Tibial artery (tissue), 4 donors: ENCODE data around the gene GP5.

Source experiments
- DNase-seq, 2 donors: peaks; one replicate each; pipeline ENCODE4 v3.0.0-alpha.2; 2019
- H3K27ac ChIP-seq, 2 donors: fragments of 200-600 bp; sonication (generic) in 1 of 2; 1 replicate in 1 of 2; 2 replicates in 1 of 2; pipeline ENCODE4 v1.5.1; 2018 to 2019; ENCODE audit warnings: mild to moderate bottlenecking in 1 of 2
- H3K27me3 ChIP-seq, 2 donors: fragments of 200-600 bp; sonication (generic) in 1 of 2; one replicate each; pipeline versions ENCODE4 v1.5.1 to v1.6.0; 2016 to 2019
- H3K36me3 ChIP-seq, 3 donors: fragments of 200-600 bp; sonication (generic) in 2 of 3; one replicate each; pipeline ENCODE4 v1.5.1; 2016 to 2019; ENCODE audit warnings: mild to moderate bottlenecking in 2 of 3
- H3K4me1 ChIP-seq, 4 donors: fragments of 200-600 bp; sonication (generic) in 2 of 4; 1 replicate in 3 of 4; 2 replicates in 1 of 4; pipeline ENCODE4 v1.5.1; 2016 to 2019
- H3K4me3 ChIP-seq, 2 donors: fragments of 200-600 bp; sonication (generic) in 1 of 2; 1 replicate in 1 of 2; 2 replicates in 1 of 2; pipeline ENCODE4 v1.5.1; 2018 to 2019; ENCODE audit warnings: mild to moderate bottlenecking in 2 of 2
- H3K9me3 ChIP-seq, 3 donors: fragments of 200-600 bp; sonication (generic) in 1 of 3; one replicate each; pipeline ENCODE4 v1.5.1; 2016 to 2019
- intact Hi-C: fragments of 100-400 bp; cut with DNase I; formaldehyde crosslinking; loops from one replicate; pipeline ENCODE4 v1.15.0; 2023; ENCODE audit warnings: low total_unique reads
- TF ChIP-seq, protein P1 (sequence below), 2 experiments: fragments of 200-600 bp in 1 of 2; fragments of 450-650 bp in 1 of 2; IDR thresholded peaks; one replicate each; pipeline ENCODE4 v1.5.1; 2017 to 2019; ENCODE audit warnings: antibody characterized with exemption in 2 of 2, mild to moderate bottlenecking in 1 of 2, moderate library complexity in 1 of 2

GP5 gene

DNA sequence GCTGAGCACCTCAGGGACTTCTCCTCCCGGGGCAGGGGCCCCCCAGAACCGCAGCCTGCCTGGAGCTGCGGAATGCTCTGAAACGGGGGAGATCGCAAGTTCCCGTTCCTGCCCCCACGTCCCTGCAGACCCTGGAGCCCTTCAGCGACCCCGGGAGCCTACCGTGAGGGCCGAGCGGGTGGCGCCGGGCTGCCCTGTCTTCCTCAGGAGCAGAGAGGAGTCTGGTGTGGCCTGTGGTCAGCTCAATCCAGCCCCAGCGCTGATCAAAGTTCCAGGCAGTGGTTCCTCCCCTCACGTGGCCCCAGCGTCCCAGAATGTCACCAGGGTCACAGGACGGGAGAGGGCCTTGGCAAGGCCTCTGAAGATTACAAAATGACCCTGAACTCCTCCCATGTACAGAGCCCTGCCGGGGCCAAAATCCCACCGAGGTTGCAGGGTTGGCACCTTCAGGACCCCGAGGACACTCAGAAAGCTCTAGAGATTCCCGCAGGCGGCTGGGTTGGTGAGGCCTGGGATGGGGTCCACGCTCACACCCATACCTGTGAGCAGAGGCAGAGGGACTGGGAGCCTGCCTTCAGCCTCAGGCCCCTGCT lies 47.9 kb downstream of the GP5 start, which contains the start of gene CPN2:
Gene CPN2, minus strand, starts transcription at position 249 of the 593 bp plus-strand sequence. CDS start 8,626 bp downstream, outside the sequence.
- Histone ChIP-seq H3K36me3 (no peaks in the 10 kb centered on the region), H3K27me3 (peaks cover 0 to 8% of the 10 kb centered on the region in 2 donors), H3K9me3 (no peaks in the 10 kb centered on the region), H3K4me3 (no peak within 1 kb of the TSS), H3K27ac (no peak within 1 kb of the TSS), H3K4me1 (no peaks in the 10 kb centered on the region)
- intact Hi-C loops = no loop called here
- no peak for DNase-seq
- TF ChIP-seq, protein P1, sequence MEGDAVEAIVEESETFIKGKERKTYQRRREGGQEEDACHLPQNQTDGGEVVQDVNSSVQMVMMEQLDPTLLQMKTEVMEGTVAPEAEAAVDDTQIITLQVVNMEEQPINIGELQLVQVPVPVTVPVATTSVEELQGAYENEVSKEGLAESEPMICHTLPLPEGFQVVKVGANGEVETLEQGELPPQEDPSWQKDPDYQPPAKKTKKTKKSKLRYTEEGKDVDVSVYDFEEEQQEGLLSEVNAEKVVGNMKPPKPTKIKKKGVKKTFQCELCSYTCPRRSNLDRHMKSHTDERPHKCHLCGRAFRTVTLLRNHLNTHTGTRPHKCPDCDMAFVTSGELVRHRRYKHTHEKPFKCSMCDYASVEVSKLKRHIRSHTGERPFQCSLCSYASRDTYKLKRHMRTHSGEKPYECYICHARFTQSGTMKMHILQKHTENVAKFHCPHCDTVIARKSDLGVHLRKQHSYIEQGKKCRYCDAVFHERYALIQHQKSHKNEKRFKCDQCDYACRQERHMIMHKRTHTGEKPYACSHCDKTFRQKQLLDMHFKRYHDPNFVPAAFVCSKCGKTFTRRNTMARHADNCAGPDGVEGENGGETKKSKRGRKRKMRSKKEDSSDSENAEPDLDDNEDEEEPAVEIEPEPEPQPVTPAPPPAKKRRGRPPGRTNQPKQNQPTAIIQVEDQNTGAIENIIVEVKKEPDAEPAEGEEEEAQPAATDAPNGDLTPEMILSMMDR (IDR thresholded peaks at IDR 0.05) = no peak

DNA sequence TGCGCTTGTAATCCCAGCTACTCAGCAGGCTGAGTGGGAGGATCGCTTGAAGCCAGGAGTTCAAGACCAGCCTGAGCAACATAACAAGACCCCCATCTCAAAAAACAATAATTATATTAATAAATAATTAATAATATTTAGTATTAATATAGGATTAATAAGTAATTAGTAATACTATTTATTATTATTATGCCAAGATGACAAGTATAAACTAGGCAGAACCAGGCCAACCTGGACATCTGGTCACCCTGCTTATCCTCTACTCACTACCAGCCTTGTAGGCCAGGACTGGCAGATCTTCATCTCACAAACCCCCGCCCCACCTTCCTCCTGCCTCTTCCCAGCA lies 48.4 kb downstream of the GP5 start:
- intact Hi-C loops = no loop called here
- no peak for DNase-seq
- no peak overlapping the region for H3K27ac ChIP-seq
- H3K4me3 ChIP-seq = no peak overlapping the region
- TF ChIP-seq, protein P1 (IDR thresholded peaks at IDR 0.05) = no peak
- no peaks in the 10 kb centered on the region for H3K9me3 ChIP-seq
- H3K27me3 ChIP-seq = peaks cover 0 to 12% of the 10 kb centered on the region in 2 donors
- H3K4me1 ChIP-seq = no peaks in the 10 kb centered on the region
- no peaks in the 10 kb centered on the region for H3K36me3 ChIP-seq

- no peaks in the 10 kb centered on the region for H3K36me3 ChIP-seq
- intact Hi-C loops = no loop called here
Observed at GRCh38 chr3:194348354-194348753, 50.7 kb downstream of the GP5 start.

GRCh38 chr3:194346621-194347020 lies 52.4 kb downstream of the GP5 start:
- peaks cover 0 to 23% of the 10 kb centered on the region in 2 donors for H3K27me3 ChIP-seq
- no peak overlapping the region for H3K4me3 ChIP-seq
- intact Hi-C loops = no loop called here
- no peaks in the 10 kb centered on the region for H3K36me3 ChIP-seq
- TF ChIP-seq, protein P1 (IDR thresholded peaks at IDR 0.05) = no peak
- no peak overlapping the region for H3K27ac ChIP-seq
- H3K4me1 ChIP-seq = no peaks in the 10 kb centered on the region
- DNase-seq = no peak
- H3K9me3 ChIP-seq = no peaks in the 10 kb centered on the region

More at GRCh38 chr3:194348354-194348753, 50.7 kb downstream of the GP5 start:
- Histone ChIP-seq H3K4me3 (no peak overlapping the region), H3K27me3 (peaks cover 0 to 23% of the 10 kb centered on the region in 2 donors), H3K4me1 (no peaks in the 10 kb centered on the region), H3K27ac (no peak overlapping the region), H3K9me3 (no peaks in the 10 kb centered on the region)
- no peak for DNase-seq
- TF ChIP-seq, protein P1 (IDR thresholded peaks at IDR 0.05) = no peak

GRCh38 chr3:194346035-194346434 lies 53.0 kb downstream of the GP5 start:
- Histone ChIP-seq H3K4me3 (no peak overlapping the region), H3K36me3 (no peaks in the 10 kb centered on the region), H3K4me1 (no peaks in the 10 kb centered on the region), H3K27me3 (peaks cover 0 to 23% of the 10 kb centered on the region in 2 donors), H3K27ac (no peak overlapping the region), H3K9me3 (no peaks in the 10 kb centered on the region)
- intact Hi-C loops = no loop called here
- TF ChIP-seq, protein P1 (IDR thresholded peaks at IDR 0.05) = no peak
- DNase-seq = no peak
